PFSK-1 (cell line): ENCODE data around the gene SRL.

Experiments used
- FOXP2 ChIP-seq: optimal IDR thresholded peaks from 2 replicates; pipeline ENCODE3; 2011; ENCODE audit warnings: borderline replicate concordance, control low read depth, inconsistent platforms; ENCODE audit not compliant: insufficient read depth; ENCODE audit errors: extremely low read length, extremely low read depth
- POLR2AphosphoS5 ChIP-seq: IDR thresholded peaks from 2 replicates; pipeline ENCODE4 v1.6.1; 2012; ENCODE audit warnings: low read depth, mild to moderate bottlenecking, control low read depth, low read length, moderate library complexity
- REST ChIP-seq, 2 experiments: IDR thresholded peaks; 2 replicates each; pipeline versions ENCODE4 v1.6.1 to v1.8.0; 2011 to 2012; ENCODE audit warnings: low read depth in 2 of 2, low read length in 2 of 2, control low read depth in 1 of 2, inconsistent platforms in 1 of 2, mild to moderate bottlenecking in 1 of 2, moderate library complexity in 1 of 2; ENCODE audit not compliant: insufficient read depth in 1 of 2
- SIN3A ChIP-seq: IDR thresholded peaks from 2 replicates; pipeline ENCODE4 v1.6.1; 2012; ENCODE audit warnings: mild to moderate bottlenecking, low read length, moderate library complexity, borderline replicate concordance; ENCODE audit not compliant: insufficient read depth
- TAF1 ChIP-seq: IDR thresholded peaks from 2 replicates; pipeline ENCODE4 v1.6.1; 2012; ENCODE audit warnings: low read length, control low read depth, borderline replicate concordance; ENCODE audit not compliant: insufficient read depth

GRCh38 chr16:4225075-4225474, 16.8 kb downstream of the SRL start:
- TF ChIP-seq POLR2AphosphoS5 (no peak), TAF1 (no peak), REST (IDR thresholded peaks at IDR 0.05; ENCODE audit: insufficient read depth in 1 of 2, low read depth in 2 of 2, low read length in 2 of 2) (no peak), FOXP2 (no peak), SIN3A (no peak)
